GM21381 (cell line): Measurements from ENCODE around the gene DCLK1.
"Not testable (repeated sequence)": the region's sequence is repeated elsewhere in the genome, so short reads cannot be mapped to it uniquely, and the experiment has no call there.

Source experiments
- ATAC-seq: cut with Tn5 transposase; IDR thresholded peaks from one replicate; pipeline ENCODE4 v1.9.1; 2021; ENCODE audit warnings: mild to moderate bottlenecking, moderate library complexity; ENCODE audit not compliant: unreplicated experiment

Gene DCLK1

DNA sequence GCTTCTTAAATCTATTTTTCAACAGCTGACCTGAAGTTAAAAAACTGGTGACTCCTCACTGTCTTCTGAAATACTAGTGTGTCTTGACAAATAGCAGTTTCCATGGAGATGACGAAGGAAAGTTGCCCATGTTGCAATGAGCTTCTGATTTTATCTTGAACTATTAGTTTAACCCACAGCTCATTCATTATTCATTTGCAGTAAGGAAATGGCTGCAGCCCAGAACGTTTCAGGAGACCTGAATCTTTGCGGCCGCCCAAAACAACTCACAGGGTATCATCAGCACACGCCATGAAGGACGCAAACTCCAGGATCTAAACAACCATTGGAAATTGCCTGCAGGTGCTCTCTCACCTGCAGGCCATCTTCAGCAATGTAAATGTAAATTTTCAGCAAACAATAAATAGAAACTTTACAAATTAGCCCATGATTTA lies 142.5 kb downstream of the DCLK1 start:
- ATAC-seq, result no peak

DNA sequence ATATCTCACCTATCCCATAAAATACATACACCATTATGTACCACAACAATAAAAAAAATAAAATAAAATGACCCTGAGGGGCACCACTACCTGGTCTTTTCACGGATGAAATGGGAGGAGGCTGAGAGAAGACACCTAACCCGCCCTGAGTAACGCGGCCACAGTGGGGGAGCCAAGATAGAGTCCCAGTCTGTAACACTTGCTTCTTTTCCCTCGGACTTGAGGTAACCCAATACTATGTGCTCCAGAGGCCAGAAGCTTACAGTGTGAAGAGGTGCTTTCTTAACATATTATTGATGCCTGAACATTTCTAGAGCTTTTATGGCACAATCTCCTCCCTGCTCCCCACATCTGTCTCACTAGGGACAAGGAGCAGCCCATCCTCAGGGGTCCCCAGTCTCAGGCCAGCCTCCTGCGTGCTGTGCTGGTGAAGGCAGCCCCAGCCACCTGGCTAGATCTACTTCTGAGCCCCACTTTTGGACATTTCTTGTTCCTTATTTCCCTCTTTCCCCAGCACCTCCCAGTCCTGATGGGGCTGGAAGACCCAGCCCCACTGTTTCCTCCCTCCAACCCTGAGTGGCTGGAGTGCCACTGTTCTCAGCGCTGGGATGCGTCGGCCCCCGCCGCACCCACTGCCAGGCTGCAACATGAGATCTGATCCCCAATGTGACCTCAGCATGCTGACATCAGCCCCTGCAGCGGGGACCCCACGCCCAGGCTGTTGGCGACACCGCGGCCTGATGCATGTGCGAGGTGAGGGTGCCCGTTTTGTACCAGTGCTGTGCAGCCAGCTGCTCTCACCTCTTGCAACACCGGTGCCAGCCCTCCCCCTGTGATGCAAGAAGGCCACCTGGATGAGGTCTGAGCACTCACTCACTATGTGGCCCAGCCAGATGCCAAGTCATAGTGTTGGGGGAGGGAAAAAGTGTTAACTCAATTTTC lies 143.3 kb downstream of the DCLK1 start:
- no peak for ATAC-seq

DNA sequence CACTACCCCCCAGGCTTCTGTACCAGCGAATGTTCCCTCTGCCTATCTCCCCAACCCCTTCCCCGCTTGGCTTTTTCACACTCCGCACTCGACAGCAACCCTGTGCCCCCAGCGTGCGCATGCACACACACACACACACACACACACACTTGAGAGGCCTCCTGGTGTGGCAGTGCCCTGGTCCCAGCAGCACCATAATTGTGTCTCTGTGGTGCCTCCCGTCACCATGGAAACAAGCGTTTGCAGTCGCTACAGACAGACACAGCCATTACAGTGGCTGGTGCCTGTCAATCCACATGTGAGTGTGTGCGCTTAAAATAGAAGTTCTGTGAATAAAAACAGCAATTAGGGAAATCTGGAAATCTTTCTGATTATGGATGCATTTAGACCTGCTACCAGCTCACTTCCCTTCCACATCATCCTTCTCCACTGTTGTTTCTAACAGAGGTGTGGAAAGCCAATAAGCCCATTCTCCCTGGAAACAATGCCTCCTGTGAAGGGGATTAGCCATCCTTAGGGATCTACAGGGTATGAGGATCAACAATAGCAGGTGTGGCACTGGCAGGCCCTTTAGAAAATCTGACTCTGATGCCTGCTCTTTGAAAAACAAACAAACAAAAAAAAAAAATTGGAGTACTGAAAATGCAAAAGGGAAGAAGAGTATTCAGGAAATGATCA lies 146.3 kb downstream of the DCLK1 start:
- ATAC-seq, result no peak

DNA sequence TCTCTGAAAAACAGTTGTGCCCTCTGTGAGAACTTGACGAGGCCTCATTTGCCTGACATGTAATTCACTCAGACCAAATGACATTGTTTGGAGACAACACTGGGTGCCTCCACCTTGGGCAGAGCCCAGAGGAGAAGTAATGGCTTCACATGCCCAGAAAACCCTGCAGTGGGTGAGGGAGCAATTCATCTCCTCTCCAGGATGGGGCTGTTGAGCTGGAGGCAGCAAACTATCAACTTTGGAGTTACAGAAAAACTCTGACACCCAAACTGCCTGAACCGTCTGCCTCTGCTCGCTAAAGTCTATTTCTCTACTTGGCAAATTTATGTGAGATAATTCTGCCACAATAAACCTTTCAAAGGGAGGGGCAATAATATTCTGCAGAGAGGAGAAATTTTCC lies 146.9 kb downstream of the DCLK1 start:
- no peak for ATAC-seq

DNA sequence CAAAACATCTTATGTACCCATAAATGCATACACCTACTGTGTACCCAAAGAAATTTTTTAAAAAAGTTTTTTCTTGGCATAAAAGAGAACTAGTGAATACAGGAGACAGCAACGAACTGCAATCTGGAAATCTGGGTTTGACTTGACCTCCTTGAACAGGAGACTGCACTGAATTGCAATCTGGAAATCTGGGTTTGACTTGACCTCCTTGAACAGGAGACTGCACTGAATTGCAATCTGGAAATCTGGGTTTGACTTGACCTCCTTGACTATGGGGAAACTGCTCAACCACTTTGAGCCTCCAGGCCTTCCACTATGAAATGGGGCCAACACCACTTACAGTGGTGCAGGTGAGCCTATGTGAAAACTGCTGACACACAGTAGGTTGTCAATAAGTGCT lies 147.5 kb downstream of the DCLK1 start:
- ATAC-seq, result not testable (repeated sequence)

DNA sequence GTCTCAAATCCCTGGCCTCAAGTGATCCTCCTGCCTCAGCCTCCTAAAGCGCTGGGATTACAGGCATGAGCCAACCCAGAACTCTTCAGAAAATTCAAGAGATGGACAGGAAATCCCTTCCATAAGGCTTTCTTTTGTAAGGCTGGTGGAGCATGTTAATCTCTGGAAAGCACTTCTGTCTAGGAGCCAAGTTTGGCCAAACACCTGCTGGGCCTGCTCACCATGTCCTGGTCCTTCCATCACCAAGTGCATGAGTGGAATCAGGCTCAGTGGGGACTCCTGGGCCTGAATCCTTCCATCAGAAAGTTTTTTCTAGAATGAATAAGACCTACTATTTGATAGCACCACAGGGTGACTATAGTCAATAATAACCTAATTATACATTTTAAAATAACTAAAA lies 148.0 kb downstream of the DCLK1 start:
- ATAC-seq, result no peak

DNA sequence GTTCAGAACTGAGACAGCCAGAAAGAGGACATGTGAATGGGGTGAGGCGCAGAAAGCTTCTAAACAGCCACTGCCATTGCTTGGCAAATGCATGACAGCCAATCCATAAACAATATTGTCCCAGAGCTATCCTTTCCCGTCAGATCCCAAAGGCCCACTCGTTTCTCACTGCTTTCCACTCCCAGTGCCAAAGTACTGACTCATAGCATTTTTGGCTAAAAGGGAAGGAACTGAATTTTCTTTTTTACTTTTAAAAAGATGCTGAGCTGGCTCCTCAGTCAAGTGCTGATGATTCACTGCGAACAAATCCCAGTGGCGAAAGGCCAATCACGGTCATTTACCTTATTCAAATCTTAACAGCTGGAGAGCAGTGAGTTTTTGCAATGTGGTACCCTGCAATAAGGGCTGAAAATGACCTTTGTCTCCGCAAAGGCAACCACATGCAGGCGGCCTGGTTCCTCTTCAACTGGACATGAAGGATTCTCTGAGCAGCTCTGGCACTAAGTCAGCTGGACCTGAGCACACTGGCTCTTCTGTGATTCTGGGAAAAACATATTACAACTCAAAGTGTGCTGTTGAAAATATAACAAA lies 151.7 kb downstream of the DCLK1 start:
- no peak for ATAC-seq

DNA sequence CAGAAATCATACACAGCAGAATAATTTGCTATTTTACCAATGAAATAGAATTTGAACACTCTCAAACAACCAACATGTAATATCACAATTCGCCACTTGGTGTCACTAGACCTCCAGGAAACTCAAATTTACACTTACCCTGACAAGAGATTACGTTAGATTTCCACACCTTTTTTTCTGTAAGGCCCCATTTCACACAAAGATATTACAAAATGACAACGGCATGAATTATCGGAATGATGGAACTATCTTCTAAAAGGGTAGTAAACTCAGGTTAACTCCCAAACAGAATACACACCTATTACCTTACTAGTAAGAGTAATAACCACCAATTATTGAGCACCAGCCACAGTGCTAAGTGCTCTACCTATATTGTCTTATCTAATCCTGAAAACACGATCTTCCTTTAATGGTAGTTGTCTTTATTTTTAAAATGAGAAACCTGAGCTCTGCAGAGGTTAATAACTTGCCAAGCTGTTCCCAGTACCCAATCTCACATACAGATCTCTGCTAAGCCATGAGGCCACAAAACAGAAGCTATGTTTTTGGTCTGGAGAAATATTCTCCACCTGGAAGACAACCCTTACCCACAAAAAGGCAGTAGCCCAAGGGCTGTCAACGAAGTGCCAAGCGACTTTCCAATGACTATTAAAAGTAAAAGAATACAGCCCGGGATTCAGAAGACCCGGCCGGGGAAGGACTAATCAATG lies 152.4 kb downstream of the DCLK1 start:
- no peak for ATAC-seq

DNA sequence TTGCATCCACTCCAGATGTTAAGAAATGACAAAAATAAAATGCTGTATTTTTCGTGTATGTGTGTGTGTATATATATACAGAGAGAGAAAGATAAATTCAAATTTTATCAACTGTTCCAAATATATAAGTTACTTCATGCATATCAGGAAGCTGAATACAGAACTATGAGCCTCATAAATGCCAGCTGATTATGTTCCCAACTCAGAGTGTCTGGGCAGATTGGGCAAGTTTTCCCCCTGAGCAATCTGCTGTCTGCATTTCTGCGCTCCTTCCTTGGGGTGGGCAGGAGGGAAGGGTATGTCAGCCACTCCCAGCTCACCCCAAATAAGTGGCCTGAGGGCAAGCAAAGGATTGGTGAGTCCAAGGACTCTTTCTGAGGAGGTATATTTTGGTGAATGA lies 154.1 kb downstream of the DCLK1 start:
- no peak for ATAC-seq

DNA sequence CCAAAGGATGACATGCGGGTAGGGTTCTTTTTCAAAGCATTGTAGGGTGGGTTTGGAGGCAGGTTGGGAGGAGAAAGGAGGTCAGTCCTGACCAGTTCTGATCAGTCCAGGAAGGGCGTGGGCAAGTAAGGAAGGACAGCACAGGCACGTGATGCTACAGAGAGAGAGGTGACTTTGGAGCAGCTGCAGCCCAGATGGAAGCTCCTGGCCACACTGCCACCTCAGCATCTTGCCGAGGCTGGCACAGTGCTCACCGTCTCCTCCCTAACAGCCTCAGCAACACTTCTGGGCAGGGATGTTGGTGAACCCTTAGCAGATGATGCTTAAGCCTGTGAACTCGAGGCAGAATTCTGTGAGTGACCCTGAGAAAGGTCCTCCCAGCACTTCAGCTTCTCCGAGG lies 155.1 kb downstream of the DCLK1 start:
- no peak for ATAC-seq

DNA sequence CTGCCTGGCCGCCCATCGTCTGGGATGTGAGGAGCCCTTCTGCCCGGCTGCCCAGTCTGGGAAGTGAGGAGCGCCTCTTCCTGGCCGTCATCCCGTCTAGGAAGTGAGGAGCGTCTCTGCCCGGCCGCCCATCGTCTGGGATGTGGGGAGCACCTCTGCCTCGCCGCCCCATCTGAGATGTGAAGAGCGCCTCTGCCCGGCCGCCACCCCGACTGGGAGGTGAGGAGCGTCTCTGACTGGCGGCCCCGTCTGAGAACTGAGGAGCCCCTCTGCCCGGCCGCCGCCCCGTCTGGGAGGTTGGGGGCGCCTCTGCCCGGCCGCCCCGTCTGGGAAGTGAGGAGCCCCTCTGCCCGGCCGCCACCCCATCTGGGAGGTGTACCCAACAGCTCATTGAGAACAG lies 164.2 kb downstream of the DCLK1 start:
- ATAC-seq, result not testable (repeated sequence)

DNA sequence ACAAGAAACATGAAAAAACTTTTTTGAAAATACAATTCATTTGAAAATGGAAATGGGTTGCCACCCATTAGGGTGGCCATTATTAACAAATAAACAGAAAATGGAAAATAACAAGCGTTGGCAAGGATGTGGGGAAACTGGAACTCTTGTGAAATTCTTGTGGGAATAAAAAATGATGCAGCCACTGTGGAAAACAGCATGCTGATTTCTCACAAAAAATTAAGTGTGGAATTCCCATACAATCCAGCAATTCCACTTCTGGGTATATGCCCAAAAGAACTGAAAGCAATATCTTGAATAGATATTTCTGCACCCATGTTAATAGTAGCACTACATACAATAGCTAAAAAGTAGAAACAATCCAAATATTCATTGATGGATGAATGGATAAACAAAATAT lies 165.2 kb downstream of the DCLK1 start:
- no peak for ATAC-seq

DNA sequence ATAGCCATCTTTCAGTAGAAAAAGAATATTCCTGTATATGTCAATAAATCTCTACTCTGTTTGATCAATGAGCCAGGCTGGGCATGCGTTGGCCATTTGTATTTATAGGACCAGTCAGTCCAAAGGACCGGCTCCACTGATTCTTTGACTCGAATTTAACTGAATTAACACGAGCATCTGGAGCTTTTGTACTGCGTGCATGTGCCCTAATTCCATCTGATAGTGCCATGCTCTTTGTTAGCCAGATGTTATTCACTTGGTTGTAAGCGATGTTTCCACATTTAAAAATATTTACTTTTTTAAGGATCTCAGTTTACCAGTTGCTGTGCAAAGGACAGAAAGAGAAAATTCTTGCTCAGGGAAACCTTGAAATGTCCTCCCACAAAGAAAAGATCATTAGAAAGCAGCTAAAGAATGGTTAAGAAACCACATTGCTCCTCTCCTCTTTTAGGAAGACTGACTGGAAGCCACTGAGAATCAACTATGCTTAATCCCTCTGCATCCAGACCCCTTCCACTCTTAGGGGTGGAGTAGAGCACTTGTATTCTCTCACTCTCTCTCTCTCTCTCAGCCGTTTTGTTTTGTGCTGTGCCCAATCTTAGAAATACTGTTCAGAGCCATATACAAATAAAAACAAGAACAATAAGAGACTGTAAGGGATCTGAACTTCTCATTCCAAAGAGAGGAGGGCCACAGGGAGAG lies 165.8 kb downstream of the DCLK1 start:
- ATAC-seq, result no peak

DNA sequence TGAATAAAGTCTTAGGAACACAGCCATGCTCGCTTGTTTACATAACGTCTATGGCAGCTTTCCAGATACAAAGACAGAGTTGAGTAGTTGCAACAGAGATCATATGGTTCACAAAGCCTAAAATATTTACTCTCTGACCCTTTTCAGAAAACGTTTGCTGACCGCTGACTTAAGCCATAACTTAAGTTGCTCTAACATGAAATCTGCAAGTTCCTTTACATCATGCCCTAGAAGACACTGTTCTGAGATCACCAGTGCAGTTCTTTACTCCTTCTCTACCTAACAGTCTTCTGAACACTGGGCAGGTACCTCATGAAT lies 166.4 kb downstream of the DCLK1 start:
- ATAC-seq, result no peak

DNA sequence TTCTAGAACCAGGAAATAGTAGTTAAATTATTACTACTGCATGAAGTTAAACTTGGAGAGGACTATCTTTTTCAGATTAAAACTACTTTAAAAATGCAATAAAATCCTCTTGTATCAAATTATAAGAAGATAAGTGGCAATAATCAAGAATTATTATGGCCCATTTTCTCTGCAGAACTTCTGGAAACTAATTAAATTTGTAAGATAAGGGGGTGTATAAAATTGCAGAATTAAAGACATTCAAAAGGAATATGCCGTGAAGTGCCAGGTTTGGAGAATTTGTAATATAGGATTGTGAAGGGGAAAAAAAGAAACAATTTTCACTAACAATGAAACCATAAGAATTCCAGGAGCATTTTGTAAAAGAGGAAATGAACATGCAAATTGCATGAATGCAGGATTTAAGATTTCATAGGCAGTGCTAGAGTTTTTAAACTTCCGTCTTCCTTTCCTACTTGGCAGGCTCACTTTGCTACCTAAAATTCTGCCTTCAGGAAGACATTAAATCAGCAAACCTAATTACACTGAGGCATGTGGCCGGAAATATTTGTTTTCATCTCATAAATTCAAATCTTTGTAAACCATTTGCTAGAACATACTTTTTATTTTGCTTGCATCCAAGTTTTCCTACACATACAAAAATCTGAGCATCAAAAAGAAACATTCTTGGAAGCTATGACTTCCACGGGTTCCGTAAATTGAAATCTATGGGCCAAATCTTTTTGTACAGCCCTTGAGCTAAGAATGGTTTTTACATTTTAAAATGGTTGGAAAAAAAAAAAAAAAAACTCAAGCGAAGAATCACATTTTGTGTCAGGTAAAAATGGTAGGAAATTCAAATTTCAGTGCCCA lies 166.9 kb downstream of the DCLK1 start:
- ATAC-seq, result no peak

DNA sequence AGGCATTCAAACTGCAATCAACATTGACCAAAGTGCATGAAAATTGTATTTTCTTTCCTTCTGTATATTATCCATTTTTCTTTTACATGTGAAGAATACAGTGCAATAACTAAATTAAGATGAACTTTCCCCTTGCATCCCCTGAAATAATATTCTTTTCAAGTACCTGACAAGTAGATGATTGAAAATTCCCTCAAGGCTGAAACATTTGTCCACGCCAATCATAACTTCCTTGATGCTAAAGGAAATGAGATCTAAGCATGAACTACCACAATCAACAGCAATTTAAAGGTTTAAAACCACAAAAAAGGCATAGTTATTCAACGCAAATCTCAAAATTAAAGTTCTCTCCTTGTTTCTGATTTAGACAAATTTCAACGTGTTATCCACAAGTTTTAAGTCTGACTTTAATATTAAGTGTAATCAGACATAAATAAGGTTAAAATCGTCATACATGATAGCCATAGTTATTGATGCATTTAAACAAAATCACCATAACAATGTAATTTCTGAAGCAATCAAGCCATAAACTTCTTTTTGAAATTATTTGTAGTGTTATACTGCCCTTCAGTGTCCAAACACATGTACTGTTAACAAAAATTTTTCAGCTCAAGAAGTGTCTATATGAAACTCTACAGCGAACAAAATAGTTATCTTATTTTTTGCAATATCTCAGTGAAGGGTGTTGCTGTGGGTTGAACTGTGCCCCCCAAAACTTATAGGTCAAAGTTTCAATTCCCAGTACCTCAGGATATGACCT lies 169.5 kb downstream of the DCLK1 start:
- no peak for ATAC-seq

DNA sequence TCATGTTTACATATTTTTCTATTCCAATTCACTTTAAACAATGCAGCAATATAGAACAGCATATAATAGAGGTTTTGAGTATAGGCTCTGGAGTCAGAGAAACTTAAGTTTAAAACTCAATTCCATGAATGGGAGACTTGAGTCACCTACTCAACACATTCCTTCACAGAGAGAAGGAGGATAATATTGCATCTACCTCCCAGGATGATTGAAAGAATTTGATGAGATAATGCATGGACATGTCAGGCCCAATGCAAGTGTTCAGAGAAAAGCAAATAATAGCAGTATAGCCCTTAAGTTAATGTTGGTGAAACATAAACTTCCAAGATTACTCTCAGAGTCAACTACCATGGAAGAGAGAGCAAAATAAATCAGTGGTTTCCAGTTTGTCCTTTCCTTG lies 170.2 kb downstream of the DCLK1 start:
- ATAC-seq, result no peak

DNA sequence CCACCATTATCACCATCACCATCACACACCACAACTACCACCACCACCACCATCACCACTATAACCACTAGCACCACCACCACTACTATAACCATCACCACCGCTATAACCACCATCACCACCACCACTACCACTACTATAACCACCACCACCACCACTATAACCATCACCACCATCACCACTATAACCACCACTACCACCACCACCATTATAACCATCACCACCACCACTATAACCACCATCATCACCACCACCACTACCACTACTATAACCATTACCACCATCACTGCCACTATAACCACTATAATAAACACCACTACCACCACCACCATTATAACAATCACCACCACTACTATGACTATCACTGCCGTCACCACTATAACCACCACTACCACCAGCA lies 173.2 kb downstream of the DCLK1 start:
- no peak for ATAC-seq

DNA sequence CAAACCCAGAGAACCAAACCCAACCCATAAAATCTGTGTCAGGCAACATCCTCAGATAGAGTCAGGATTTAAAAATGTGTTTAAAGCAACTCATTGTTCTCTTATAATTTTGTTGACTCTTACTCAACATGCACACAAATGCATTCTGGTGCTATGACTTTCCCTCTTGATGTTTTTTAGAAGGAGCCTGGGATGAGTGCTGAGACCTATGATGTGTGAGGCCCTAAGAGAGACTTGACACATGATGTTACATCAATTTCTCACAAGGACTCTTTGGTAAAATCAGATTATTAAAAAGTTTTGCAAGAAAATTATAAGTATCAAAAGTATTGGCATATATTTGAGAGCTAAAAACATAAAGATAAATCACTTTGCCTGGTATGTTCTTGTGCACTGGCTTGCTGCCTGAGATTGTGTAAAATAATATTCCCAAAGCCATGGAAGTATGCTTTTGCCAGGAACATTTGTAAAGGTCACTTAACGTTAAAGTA lies 173.9 kb downstream of the DCLK1 start:
- no peak for ATAC-seq
